GM13977 (cell line): ENCODE measurements around the gene CDR2L.

Source experiments
- DNase-seq: peaks from one replicate; pipeline ENCODE4 v3.0.0; 2012; ENCODE audit warnings: low spot score
- CTCF ChIP-seq: IDR thresholded peaks from 2 replicates; pipeline ENCODE4 v1.5.1; 2012; ENCODE audit warnings: mild to moderate bottlenecking, control low read depth; ENCODE audit not compliant: insufficient read depth; ENCODE audit errors: extremely low read depth, missing control alignments
- in situ Hi-C: fragments of 300-500 bp; cut with MboI; formaldehyde crosslinking; loops from one replicate; pipeline ENCODE4 v1.12.0; 2022; ENCODE audit warnings: low sequenced_read_pairs, low pct_unique_long_range_greater_than_20kb, mixed read lengths, inconsistent platforms; ENCODE audit not compliant: unreplicated experiment

Gene CDR2L

GRCh38 chr17:74972107-74972972 lies 15.1 kb upstream of the CDR2L start, which contains the start of gene HID1:
TSS of gene HID1 (minus strand) at chr17:74972759. CDS start at chr17:74972656, 103 bp downstream.
- in situ Hi-C loops: no loop called here
- TF ChIP-seq CTCF: no peak
- peak; percentile 90 for DNase-seq

GRCh38 chr17:74972973-74973328 lies 14.5 kb upstream of the CDR2L start:
- no peak for TF ChIP-seq CTCF
- no peak for DNase-seq
- in situ Hi-C loops: no loop called here

DNA sequence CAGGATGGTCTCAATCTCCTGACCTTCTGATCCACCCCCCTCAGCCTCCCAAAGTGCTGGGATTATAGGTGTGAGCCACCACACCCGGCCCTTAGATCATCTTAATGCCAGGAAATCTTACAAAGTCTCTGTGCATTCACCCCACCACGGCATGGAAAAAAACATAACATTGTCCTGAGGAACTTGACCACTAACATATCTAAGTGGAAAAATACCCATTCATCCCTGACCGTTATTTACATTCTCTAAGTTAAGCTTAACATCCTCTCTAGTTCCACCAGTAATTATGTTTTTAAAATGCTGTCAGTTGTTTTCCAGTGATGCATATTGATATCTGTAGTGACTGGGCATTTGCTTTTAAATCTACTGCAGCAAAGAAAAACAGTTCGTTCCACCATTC lies 11.5 kb upstream of the CDR2L start:
- no peak for DNase-seq
- in situ Hi-C loops: no loop called here
- TF ChIP-seq CTCF: no peak

- in situ Hi-C loops: no loop called here
- DNase-seq: no peak
- no peak for TF ChIP-seq CTCF
These were observed 9.6 kb upstream of the CDR2L start for GRCh38 chr17:74977802-74978201.

- TF ChIP-seq CTCF: no peak
- in situ Hi-C loops: no loop called here
These were observed 9.2 kb upstream of the CDR2L start for GRCh38 chr17:74978240-74978639.

GRCh38 chr17:74979408-74980146 lies 7.9 kb upstream of the CDR2L start:
- in situ Hi-C loops: no loop called here
- no peak for DNase-seq
- TF ChIP-seq CTCF: no peak

More at GRCh38 chr17:74978240-74978639, 9.2 kb upstream of the CDR2L start:
- no peak for DNase-seq
